G401 (cell line): ENCODE data around the gene AGBL4. TPM values are rescaled to one million over a fixed set of nuclear protein-coding genes. Genes with fewer than 3 reads are reported as not detected.
"Not testable (repeated sequence)": the region's sequence is repeated elsewhere in the genome, so short reads cannot be mapped to it uniquely, and the experiment has no call there.

ENCODE experiments used
- DNase-seq: peaks from one replicate; pipeline ENCODE4 v3.0.0-alpha.2; 2015; ENCODE audit warnings: low spot score
- in situ Hi-C: cut with HindIII; loops from 2 replicates; pipeline ENCODE4 v1.10.0; 2016; ENCODE audit warnings: low sequenced_read_pairs, mixed read lengths
- total RNA-seq: library from RNA; depleted of rRNA; stranded (reverse); fragments of >200 nt; shearing (Covaris generic); gene quantifications from 2 replicates; pipeline ENCODE4 v1.2.3, GENCODE V29; 2014

Gene AGBL4
- total RNA-seq, 1 experiment from 2014 or later = not detected

DNA sequence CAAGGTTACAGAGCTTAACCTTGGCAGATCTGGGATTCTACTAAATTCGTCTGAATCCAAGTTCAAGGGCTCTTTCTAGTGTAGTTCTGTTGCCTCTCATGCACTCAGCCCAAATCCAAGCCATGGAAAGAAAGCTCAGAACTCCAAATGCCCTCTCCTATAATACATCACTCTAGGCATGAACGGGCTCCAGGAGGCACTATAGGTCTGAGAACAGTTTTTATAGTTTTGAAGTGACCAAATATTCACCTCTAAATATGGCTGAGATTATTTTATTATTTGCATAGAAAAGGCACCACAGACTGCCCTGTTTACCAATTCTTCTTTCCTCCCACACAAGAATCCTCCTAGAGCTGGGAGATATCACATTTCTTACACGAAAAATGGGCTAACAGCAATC, 919.2 kb downstream of the AGBL4 start:
- DNase-seq = no peak
- in situ Hi-C loops = no loop called here

DNA sequence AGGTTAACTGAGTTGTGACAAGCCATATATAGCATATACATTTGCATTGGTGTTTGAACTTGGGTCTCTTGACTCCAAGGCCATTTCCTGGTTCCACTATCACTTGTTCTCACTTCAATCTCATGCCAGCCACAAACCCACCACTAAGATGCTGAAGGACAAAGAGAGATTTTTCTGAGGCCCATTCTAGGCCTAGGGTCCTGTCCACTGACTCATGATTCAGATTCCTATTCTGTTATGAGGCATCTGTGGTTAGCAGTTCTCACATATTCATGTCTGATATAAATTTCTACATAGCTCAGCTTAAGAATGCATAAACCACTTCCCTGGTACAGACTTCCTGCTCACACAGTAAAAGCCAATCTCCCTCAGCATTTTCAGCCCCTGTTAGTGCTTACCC, 921.0 kb downstream of the AGBL4 start:
- in situ Hi-C loops = no loop called here
- no peak for DNase-seq

DNA sequence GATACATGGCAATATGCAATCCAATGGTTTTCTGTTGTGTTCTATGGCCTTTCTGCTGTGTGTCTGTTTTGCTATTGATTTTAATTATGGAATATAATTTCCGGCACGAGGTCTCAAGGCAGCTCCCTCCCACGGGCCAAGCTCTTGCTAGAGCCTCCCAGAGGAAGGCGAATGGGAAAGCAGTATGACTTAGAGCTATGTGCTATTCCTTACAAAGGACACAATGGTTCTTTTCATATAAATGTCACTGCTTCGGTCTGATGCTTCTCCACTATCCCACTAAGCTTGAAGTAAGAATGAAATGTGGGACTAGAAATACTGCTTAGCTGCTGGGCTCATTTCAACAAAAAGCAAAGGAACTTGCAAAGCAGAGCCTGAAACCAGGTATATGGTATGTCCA, 924.9 kb downstream of the AGBL4 start:
- in situ Hi-C loops = no loop called here
- DNase-seq = no peak

DNA sequence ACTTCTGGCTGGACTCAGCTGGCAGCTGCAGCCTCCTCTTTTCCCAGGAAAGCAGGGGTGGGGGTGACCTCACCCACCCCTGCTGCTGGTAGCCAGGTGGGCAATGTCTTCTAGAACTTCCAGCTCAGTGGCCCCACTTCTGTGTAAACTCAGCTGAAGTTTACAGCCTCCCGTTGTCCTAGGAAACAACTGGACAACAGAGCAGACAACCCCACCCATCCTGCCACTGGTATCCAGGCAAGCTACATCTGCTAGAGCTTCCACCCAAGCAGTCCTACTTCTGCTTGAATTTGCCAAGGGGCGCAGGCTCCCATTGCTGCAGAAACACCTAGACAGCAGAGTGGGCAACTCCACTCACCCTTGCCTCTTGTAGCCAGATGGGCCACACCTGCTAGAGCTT, 937.4 kb downstream of the AGBL4 start:
- no peak for DNase-seq
- in situ Hi-C loops = no loop called here

DNA sequence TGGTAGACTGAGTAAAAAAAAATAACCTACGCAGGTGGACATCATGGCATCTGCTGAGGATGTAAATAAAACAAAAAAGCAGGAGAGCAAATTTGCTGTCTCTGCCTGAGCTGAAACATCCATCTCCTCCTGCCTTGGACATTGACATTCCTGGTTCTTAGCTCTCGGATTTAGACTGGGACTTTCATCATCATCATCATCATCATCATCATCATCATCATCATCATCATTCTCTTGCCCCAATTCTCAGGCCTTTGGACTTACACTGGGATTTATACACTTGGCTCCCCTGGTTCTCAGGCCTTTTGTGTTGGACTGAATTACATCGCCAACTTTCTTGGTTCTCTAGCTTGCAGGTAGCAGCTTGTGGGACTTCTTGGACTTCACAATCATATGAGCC, 938.7 kb downstream of the AGBL4 start:
- no peak for DNase-seq
- in situ Hi-C loops = no loop called here

DNA sequence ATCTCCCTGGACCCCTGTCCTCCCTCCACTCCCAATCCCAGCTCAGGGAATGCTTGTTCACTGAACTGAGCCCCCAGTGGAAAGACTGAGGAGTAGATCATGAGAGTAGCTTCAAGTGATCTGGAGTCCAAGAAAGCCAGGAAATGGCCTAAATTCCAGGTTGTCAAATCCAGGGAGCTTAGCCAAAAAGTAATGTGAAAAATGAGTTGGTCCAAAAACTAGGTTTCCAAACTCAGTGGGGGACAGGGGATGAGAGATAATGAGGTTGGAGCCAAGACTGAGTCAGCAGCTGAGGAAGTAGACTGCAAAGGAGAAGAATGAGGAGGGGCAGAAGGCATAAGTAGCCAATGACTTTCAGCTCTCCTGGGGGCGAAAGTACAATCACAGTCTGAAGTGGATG, 963.0 kb downstream of the AGBL4 start:
- in situ Hi-C loops = no loop called here
- peak; percentile 4 for DNase-seq

DNA sequence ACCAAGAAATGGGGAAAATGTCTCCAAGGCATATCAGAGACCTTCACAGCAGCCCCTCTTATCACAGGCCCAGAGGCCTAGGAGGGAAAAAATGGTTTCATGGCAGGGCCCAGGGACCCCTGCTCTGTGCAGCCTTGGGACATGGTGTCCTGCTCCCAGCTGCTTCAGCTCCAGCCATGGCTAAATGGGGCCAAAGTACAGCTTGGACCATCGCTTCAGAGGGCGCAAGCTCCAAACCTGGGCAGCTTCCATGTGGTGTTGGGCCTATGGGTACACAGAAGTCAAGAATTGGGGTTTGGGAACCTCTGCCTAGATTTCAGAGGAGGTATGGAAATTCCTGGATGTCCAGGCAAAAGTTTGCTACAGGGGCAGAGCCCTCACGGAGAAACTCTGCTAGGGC, 964.7 kb downstream of the AGBL4 start:
- in situ Hi-C loops = no loop called here
- no peak for DNase-seq

DNA sequence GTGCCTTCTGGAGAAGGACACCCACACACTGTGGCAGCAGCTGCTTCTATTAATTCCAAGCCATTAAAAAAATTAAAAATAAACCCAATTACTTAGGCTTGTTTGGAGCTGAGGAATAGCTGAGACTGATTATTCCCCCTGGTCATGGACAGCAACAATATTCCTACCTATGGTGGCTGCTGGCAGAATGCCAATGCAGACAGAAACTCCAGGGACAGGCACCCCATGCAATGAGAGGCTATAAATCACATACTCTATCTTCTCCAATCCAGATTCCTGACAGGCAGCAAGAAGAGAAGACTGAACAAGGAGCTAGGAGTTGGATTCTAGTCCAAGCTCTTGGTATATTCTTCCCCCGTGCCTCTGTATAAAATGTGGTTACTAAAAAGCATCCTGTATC, 971.7 kb downstream of the AGBL4 start:
- DNase-seq = peak; percentile 15
- in situ Hi-C loops = no loop called here

DNA sequence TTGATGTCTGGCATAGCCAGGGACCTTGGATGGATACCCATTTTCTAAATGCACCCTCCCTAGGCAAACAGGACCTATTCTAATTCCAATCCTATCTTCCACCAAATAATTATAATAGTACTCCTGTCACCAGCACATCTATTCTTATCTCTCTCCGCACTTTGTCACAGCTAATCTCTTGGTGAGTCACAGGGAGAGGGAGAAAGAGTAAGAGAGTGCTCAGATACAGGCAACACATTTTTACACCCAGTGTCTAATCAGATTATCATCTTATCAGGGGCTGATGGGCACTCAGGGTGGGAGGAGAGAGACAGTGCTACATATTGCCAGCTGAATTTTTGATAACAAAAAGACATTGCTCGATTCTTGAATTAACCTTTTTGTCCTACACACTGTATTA, 972.1 kb downstream of the AGBL4 start:
- no peak for DNase-seq
- in situ Hi-C loops = no loop called here

DNA sequence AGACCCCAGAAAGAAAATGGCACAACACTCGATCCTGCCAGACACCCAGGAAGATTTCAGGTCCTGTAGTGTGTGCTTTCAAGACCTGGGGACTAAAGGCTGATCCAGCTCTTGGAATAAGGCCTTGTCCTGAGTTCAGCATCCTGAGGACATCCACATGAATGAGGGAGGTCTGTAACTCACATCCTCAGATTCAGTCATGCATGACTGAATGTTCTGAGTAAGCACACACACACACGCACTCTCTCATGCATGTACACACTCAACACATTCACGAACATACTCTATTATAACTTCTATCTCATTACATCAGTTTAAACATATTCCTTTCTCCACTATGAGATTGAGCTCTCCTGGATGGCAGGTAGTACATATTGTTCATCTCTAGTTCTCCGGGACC, 973.7 kb downstream of the AGBL4 start:
- DNase-seq = no peak
- in situ Hi-C loops = no loop called here

DNA sequence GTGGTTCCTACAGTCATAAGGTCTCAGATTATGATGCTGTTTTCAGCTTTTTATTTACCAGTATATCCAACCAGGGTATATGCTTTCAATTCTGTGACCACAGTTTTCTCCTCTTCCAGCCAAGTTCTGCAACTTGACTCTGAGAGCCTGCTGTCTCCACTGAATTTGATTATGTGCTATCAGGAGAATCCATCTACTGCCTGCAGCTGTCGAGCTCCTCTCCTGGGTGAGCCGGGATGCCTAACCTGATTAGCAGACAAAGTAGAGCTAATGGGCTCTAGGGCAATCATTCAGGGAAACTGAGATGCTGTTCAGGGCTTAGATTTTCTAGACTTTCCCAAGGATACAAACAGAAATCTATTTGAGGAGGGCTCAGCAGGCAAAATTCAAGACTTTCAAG, 975.6 kb downstream of the AGBL4 start:
- in situ Hi-C loops = no loop called here
- DNase-seq = no peak

DNA sequence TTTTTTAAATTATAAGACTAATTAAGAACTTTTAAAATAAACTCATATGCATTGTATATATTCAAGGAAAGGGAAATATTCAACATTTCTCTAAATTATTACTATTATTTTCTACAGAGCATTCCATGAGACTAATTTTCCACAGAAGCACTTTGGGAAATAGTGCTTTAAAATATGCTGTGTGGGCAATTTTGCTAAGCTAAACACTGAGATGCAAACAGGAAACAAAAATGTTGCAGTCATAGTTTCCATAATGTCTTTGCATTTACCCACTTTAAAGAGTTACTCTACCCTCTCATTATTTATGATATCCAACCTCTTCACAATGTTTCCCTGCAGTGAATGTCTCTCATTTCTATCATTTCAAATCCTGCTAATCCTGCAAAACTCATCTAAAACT, 977.4 kb downstream of the AGBL4 start:
- in situ Hi-C loops = no loop called here
- DNase-seq = no peak

DNA sequence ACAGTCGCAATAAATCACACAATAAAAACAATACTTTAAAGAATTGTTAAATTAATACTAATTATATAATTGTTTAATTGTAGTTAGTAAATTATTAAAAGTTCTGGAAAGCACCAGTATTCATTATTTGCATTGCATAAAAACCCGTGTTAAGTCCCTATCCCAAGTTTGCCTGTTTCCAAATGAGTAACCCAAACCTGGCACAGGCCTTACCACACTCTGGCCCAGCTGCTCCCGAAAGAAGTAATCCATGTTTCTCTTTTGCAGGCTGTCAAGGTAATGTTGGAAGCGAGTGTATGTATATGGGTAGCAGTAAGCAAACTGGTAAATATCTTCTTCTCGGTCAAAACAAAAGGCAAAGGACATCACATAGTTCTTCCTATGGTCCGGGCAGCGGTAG, 978.4 kb downstream of the AGBL4 start:
- no peak for DNase-seq
- in situ Hi-C loops = no loop called here

DNA sequence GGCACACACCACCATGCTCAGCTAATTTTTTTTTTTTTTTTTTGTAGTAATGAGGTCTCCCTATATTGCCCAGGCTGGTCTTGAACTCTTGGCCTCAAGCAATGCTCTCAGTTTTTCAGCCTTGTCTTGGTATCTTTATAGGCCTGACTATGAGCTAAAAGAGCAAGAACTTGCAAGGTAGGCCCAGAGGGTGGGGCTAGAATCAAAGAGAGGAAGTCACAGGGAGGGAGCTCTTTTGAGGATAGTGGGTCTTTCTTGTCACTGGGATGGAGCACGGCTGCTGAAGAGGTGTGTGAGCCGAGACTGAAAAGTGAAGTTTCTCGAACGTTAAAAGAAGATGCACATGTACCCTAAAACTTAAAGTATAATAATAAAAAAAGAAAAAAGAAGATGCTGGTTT, 987.1 kb downstream of the AGBL4 start:
- DNase-seq = no peak

DNA sequence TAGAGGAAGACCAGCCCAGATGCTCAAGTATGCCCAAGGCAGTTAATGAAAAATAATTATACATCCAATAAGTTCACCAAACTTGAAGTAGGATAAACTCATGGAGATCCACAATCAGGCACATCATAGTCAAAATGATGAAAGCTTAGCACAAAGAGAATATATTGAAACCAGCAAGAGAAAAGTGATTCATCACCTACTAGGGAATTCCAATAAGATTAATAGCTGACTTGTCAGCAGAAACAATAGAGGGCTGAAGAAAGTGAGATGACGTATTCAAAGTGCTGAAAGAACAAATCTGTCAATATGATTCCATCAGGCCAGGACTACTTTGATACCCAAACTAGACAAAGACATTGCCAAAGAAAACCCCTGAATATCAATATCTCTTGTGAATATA, 995.4 kb downstream of the AGBL4 start:
- in situ Hi-C loops = no loop called here
- no peak for DNase-seq

More for the DNA sequence above, 987.1 kb downstream of the AGBL4 start:
- in situ Hi-C loops = no loop called here

DNA sequence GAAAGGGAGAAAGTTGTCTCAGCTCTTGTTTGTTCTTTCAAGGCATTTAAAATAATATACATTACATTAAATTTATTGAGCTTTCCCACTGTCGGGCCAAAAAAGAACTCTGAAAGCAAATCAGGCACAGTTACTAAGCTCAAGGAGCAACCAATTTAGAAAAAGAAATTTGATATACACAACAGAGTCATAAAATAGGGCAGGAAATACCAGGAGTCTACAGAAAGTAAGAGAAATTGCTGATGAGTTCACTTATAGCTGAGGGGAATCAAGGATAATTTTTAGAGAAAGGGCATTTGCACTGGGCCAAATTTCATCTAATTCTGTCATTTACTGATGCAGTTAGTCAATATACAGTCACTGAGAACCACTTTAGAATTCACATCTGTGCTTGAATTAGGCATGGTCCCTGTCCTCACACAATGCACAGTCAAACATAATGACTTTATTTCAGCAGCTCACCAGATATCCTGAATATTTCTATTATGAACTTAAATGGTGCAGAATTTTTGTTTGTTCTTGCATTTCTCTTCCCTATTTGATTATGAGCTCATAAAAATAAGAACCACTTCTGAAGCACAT, 997.4 kb downstream of the AGBL4 start:
- no peak for DNase-seq
- in situ Hi-C loops = no loop called here

DNA sequence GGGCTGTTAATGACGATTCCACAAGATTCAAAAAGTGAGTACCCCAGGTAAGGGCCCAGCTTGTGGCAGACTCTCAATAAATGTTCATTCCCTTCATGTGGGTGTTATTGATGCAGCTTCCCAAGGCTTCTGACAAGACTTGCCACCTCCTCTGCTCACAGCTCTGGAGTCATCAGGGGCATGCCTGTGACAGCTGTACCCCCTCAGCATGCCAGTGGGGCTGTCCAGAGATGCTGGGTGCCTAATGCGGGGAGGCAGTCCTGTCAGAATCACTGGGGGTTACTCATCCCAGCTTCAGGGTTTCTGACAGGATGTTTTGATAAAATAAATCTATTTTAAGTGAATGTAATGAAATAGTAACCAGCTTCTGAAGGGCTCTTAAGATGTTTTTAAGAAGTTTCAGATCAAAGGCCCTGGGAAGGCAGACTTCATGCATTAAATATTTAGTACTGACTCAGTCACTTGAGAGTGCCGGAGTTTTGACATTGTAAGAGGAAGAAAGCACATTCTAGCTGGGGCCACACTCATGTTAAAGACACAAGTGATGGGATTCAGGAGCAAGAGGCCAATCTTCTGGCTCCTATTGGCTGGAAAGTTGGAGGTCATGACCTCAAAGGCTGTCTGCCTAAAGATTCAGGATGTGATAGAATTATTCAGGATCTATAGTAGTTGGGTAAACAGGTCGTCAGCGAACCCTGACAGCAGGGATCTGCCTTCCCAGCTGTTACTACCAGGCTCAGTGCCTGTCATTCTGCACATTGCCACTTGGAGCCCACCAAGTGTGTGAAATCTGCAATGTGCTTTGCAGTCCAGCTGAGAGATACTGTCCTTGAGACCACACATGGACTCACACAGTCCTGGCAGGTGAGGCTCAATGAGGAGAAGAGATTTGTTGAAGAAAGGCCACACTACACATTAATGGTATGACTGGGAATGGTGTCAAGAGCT, 1007.5 kb downstream of the AGBL4 start:
- in situ Hi-C loops = no loop called here
- DNase-seq = no peak

DNA sequence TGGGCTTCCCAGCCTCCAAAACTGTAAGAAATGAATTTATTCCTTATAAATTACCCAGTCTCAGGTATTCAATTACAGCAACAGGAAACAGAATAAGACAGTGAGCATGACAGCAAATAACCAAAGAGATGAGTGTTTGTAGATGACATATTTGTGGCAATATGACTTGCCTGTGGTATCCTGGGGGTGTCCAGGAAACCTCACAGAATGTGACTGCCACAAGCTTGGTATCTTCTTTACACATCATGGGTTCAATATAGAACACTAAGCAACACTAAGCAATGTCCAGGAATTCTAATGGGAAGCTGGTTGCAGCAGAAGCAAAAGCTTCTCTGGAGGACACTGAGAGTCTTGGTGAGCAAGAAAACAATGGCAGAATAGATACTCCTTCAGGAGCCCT, 1010.7 kb downstream of the AGBL4 start:
- in situ Hi-C loops = no loop called here
- no peak for DNase-seq

DNA sequence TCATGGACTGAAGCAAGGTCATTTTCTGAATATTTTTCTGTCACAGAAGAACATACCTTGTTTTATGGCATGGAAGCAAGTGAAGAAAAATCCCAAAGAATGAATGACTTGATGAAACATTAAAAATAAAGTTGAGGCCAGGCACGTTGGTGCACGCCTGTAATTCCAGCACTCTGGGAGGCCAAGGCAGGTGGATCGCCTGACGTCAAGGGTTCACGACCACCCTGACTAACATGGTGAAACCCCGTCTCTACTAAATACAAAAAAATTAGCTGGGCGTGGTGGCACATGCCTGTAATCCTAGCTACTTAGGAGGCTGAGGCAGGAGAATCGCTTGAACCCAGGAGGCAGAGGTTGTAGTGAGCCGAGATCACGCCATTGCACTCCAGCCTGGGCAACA, 1020.8 kb downstream of the AGBL4 start:
- DNase-seq, in situ Hi-C loops: not testable (repeated sequence)

DNA sequence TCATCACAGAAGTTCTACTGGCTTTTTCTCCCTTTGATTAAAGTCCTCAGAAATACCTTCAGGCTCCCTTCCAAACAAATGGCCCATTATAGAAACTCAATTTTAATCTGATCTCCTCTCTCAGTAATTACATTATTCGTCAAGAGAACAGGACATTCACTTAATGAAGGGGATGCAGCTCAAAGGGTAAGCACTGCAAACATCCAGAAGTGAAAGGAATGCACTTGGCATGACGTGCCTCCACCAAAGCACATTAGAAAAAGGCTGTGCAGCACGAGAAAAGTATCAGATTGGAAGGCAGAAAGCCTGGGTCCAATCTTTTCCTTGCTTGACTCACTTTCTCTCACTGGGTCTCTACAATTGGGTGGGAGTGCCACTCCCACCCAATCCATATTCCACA, 1024.4 kb downstream of the AGBL4 start:
- no peak for DNase-seq
- in situ Hi-C loops = no loop called here

DNA sequence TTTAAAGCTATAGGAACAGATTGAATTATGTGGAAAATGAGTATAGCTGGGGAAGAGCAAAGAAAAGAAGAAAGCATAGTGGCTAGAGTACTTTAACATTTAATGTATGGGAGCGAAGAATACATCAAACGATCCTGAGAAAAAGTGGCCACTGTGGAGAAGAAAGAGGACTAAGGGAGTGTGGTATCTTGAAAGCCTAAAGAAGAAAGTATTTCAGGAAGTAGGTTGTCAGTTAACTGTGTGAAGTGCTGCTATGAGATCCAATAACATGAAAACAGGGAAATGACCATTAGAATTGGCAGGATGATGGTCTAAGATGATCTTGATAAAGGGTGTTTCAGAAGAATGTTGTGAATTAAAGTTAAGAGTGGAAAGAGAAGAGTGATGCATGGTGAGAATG, 1027.4 kb downstream of the AGBL4 start:
- no peak for DNase-seq
- in situ Hi-C loops = no loop called here
